GM21723 (cell line): ENCODE results near the gene MUL1.
A peak's percentile ranks its signal among the peaks of the same experiment; 100 is the strongest.
"Not testable (repeated sequence)": the region's sequence is repeated elsewhere in the genome, so short reads cannot be mapped to it uniquely, and the experiment has no call there.

ENCODE experiments used
- ATAC-seq: cut with Tn5 transposase; IDR thresholded peaks from one replicate; pipeline ENCODE4 v1.9.1; 2021; ENCODE audit warnings: mild to moderate bottlenecking, moderate library complexity; ENCODE audit not compliant: unreplicated experiment

MUL1 gene

DNA sequence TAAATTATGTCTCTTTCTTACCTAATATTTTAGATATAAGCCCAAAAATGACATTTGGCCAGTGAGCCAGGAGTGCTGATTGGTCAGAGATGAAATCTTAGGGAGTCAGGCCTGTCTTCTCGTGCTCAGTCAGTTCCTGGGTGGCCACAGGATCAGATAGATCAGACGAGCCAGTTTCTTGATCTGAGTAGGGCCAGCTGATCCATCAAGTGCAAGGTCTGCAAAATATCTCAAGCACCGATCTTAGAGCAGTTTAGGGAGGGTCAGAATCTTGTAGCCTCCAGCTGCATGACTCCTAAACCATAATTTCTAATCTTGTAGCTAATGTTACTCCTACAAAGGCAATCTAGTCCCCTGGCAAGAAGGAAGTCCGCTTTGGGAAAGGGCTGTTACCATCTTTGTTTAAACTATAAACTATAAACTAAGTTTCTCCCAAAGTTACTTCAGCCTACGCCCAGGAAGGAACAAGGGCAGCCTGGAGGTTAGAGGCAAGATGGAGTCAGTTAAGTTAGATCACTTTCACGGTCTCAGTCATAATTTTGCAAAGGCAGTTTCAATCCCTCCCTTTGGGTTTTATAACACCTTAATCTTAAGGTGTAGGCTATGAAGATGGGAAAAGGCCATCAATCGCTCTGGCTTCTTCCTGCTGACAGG, 11.8 kb upstream of the MUL1 start:
- ATAC-seq, result not testable (repeated sequence)

DNA sequence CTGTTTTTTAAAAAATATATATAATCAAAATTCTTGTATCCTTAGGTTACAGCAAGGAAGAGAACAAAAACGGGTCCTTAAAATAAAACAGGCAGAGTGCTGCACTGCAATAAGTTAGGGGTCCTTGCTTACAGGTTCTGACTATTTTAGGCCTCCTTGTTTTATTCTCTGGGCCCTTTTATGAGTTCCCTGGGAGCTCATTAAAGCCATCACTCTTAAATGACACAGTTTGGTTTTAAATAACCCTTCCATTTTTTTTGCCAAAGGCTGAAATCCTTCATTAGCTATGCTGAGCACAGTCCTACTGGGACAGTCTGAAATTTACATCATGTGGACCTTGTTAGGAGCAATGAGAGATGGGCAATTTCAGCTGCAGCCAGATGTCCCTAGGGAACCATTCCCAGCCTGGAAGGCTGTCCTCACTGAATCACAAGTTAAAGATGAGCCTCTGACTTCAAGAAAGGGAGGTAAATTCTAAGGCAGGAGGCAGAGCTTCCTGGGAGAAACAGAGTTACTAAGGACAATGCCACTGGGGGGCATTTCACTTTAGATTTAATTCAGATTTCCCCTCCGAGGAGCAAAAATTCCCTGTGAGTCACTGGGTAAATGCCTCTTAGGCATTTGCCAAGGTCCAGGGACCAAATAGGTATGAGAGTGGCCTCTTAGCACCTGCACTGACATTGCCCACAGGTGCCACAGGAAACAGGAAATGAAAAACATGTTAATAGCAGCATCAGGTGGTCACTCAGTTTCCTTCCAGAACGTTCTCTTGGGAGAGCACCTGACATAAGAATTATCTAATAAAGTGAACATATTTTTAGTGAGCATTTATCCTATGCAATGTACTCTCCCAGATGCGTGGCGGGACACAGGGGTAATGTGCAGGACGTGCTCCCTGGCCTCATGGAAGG, 3.8 kb upstream of the MUL1 start:
- no peak for ATAC-seq

DNA sequence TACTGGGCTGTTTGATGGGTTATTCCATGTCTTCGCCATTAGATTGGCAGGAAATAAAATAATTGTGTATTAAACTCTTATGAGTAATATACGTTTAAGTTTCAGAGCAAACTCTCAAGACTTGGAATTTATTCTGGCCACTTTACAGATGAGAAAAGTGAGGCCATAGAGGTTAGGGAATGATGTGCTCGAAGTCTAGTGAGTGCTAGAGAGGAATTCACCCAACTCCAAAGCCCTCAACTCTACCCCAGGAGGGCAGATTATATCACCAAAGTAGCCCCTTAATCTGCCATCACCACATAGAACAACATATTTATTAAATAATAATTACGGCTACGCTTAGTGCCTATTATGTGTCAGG, 440 bp upstream of the MUL1 start:
- ATAC-seq, result no peak

DNA sequence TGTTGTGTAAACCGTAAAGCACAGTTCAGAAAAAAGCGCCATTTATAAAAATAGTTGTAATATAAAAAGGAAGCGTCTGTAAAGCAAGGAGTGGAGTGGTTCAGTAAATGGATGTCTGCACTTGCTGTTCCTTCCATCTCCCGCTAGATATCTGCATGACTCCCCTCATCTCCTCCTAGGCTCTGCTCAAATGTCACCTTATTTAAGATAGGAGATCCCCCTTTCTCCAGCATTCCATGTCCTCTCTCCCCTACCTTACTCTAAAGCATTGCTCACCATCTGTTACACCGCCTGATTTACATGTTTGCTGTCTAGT, 745 bp downstream of the MUL1 start:
- peak; percentile 6 for ATAC-seq

DNA sequence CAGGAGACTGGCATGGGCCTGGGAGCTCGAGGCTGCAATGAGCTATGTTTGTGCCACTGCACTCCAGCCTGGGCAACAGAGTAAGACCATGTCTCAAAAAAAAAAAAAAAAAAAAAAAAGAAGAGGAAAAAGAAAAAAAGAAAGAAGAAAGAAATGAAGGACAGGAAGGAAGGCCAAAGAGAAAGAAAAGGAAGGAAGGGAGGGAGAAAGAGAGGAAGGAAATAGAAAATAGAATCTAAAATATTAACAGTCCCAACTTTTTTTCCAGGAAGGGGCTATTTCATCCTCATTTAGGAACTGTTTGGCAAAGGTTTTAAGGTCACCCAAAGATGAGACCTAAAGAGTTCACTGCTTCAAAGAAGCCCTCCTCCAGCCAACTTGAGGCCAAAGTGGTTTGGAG, 2.5 kb downstream of the MUL1 start:
- no peak for ATAC-seq

DNA sequence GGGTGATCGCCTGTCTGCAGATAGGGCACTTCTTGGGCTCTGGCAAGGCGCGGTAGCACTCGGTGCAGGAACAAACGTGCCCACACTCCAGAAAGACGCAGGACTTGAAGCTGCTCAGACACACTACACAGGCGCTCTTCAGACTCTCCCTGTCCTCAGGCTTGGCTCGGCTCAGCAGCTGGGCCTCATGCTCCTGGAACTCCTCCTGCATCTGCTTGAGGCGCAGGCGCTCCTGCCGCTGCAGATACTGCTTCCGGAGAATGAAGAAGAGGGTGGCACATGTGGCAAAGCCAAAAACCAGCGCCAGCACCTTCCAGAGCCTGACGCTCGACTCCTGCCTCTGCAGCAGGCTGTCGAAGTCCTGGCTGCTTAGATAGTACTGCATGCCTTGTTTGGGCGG, 7.2 kb downstream of the MUL1 start:
- ATAC-seq, result no peak

DNA sequence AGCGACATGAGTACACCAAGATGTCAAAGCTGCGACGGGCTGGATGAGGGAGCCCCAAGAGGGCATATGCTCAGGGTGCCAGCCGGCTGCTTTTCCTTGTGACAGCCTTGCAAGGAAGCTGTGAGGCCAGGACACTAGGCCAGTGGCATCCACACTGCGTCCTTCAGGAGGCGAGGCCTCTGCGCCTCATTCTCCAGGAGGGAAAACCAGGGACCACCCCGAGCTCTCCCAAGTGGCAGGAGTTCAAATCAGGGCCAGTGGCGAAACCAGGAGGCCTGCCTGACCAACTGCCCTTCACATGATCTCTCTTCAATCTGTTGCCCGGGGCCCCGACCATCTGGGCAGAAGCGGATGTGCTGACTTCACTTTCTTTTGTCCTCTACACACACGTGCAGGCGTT, 8.2 kb downstream of the MUL1 start:
- ATAC-seq, result no peak

DNA sequence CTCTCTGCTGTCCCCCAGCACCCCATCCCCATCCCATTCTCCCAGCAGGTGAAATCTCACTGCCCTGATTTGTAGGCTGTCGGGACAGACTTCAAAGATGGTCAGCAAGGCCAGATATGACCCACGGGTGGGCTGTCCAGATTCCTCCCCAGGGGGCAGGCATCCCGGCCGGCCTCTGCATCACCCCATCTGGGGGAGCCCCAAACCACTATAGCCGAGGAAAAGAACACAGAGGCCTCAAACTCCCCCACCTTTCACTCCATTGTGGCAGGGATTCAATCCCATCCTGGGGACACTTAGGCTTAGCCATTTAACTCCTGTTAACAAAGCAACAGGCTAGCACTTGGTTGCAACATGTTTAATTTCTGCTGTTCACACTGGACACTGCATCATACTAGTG, 8.8 kb downstream of the MUL1 start:
- no peak for ATAC-seq

DNA sequence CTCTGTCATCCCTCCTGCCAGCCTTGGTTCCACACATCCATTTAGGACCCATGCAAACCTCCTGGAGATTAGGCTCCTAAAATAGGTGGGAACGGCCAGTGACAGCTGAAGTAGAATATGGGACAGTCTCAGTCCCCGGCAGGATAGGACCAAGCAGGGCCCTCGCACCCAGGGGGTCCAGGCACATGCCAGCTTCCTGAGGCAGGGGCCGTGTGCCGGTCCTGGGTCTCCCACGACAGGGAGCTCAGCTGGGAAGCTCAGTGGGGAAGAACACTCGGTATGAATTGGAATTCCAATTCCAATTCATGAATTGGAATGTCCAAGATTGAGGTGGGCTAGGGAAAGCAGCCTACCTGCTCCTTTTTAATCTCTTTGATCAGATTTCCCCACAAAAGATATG, 9.8 kb downstream of the MUL1 start:
- no peak for ATAC-seq

DNA sequence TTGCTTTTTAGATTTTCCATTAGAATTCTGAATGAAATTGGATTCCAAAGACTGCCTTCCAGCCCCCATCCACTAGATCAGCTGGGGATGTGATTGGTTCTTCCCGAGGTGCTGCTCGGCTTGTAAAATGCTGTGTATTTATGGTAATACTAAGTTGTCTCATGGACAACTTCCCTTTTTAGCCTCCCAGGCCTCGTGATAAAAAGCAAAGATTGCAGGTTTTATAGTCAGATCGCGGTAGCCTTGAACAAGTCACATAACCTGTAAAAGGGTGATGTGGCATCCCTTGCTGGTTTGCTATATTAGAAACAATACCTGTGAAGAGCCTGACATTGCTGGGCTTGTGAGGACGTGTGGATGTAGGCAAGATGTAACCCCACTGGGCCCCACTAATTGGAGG, 10.4 kb downstream of the MUL1 start:
- ATAC-seq, result no peak

DNA sequence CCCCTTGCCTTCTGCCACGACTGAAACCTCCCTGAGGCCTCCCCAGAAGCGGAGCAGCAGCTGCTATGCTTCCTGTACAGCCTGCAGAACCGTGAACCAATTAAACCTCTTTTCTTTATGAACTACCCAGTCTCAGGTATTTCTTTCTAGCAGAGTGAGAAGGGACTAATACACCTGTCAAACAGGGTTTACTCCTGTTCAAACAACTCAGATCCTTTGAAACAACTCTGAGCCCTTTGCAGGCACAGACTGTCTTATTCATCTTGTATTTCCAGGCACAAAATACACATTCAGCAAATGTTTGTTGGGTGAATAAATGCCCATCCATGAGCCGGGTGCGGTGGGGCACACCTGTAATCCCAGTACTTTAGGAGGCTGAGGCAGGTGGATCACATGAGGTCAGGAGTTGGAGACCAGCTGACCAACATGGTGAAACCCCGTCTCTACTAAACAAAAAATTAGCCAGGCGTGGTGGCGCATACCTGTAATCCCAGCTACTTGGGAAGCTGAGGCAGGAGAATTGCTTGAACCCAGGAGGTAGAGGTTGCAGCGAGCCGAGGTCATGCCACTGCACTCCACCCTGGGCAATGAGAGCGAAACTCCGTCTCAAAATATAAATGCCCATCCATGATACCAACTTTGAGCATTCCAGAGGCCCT, 11.1 kb downstream of the MUL1 start:
- ATAC-seq, result not testable (repeated sequence)

DNA sequence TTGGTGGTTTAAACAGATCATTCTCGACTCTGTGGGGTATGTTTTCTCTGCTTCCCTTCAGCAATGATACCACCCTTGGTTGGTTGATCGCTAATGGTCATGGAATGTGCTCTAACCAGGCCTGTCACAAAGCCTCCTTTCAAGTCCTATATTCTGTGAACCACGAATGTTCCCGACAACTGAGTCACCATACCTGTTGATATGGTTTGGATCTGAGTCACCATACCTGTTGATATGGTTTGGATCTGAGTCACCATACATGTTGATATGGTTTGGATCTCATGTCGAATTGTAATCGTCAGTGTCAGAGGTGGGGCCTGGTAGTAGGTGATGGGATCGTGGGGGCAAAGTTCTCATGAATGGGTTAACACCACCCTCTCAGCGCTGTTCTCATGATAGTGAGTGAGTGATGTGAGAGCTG, 11.7 kb downstream of the MUL1 start:
- ATAC-seq, result no peak

DNA sequence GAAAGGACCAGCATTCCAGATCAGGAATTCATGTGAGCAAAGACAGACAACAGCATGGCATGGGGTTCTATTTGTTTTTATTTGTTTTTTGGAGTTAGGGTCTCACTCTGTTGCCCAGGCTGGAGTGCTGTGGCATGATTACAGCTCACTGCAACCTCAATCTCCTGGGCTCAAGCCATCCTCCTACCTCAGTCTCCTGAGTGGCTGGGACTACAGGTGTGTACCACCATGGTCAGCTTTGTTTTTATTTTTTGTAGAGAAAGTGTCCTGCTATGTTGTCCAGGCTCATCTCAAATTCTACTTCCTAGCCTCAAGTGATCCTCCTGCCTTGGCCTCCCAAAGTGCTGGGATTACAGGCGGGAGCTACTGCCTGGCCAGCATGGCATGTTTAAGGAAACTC, 12.3 kb downstream of the MUL1 start:
- no peak for ATAC-seq

DNA sequence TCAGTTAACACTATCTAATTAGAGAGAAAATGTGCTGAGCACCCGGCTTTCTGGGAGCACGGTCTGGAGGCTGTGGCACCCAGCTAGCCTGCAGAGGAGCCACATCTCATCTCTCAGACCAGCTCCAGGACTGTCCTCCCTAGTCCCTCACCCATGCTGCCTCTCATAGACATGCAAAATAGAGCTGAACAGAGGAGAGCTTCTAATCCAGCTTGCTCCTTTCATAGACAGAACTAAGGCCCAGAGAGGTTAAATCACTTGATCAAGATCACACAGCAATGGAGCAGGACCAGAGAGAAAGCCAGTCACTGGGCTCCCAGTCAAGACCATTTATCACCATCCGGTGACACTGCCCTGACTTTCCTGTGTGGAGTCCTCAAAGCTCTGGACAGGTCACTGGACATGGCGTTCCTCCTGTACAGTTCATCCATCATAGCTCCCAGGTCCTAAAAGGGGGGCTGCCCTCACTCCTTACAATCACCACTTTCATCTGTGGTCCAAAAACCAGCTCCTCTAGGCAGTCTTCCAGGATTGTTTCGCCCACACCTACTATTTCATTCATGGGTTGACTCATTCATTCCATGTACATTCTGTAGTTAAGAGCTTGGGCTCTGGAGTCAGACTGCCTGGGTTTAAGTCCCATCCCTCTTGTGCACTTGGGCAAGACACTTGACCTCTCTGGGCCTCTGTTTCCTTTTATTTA, 13.2 kb downstream of the MUL1 start:
- ATAC-seq, result no peak

DNA sequence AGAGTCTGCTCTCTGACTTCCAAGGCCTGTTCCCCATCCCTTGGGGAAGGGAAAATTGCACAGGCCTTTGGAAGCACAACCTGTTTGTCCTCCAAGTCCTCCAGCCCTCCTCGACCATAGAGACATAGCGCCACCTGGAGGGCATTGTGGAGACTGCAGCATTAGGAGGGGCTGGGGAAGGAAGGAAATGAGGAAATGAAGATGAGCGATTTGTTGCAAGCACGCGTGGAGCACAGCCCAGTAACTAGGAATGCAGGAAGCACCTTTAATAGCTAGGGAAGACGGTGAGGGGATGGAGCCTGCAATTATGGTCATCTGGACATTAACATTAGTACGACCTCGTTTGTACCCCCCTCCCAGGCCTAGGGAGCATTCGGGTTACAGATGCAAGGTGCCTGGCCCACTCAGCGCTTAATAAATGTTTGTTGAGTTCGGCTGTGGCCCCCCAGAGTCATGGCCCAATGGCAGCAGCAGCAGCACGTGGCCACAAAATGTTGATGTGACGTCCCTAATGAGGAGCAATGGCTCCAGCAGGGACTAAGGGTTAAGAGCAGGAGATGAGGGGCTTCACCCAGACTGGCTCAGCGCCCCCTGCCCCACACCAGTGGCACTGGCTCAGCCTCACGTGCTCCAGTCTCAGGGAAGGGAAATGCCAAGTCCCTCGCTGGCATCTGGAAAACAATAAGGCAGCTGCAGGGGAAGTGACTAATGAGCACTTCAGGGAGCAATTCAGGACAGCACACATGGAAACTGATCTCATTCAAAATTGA, 13.9 kb downstream of the MUL1 start:
- ATAC-seq, result peak; percentile 48

DNA sequence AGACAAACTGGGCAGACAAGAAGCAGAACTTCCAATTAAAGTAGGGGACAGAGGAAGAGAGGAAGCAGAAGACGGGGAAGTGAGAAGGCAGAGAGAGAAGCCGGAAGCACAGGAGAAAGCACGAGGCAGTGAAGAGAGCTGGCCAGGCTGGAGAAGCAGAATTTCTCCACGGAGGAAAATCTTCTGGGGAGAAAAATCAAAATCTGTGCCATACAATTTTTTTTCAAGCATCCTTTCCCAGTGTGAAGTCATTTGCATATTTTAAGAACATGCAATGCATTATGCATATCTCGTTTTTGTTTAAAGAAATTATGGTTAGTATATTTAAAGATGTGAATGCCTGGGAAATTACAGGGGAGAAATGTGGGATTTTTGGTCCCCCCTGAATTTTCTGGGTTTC, 14.6 kb downstream of the MUL1 start:
- ATAC-seq, result no peak

DNA sequence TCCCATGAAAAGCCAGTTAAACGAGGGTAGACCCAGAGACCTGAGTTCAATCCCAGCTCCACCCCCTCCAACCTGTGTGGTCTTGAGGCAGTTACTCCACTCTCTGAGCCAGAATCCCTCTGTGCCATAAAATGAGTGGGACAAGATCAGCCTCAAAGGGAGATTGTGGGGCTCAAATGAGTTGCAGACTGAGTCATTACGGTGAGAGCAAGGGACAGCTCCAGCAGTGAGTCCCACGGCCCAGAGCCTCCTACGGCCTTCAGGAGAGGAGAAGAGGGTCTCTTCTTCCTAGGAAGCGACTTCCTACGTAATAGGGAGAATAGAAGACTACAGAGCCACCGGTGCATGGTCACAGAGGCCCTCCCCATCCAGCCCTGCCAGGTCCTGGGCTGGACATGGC, 15.2 kb downstream of the MUL1 start:
- no peak for ATAC-seq

DNA sequence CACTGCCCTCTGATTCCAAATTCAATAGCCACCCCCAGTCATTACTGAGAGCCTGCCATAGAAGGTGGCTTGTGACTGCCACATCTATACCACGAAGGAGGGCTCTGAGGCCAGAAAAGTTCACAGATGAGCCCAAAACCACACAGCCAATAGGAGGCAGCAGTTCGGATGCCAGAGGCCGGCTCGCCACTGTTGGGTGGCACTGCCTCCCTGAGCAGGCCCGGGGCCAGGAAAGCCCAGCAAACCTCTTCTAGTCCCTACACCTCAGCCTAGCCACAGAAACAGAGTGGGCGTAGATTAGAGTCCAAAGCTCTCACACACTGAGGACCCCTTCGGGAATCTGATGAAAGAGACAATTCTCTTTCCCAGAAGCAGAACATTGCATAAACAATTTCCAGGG, 16.1 kb downstream of the MUL1 start:
- no peak for ATAC-seq

DNA sequence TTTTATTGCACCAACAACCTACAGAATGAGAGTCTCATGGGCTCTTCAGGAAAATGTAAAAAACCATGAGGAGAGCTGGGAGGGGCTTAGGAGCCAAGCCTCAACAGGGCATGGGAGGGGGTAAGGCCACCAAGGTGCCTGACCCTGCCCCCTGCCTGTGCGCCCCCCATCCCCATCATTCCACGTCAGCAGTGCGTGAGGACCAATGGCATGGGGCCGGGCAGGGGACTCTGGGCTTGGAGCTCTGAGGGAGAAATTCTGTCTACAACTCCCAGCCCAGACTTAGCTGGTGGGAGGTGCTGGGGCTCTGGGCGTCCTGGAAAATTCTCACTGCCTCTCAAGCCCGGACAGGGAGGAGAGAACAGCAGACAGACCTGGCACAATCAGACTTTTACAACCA, 16.8 kb downstream of the MUL1 start:
- no peak for ATAC-seq

DNA sequence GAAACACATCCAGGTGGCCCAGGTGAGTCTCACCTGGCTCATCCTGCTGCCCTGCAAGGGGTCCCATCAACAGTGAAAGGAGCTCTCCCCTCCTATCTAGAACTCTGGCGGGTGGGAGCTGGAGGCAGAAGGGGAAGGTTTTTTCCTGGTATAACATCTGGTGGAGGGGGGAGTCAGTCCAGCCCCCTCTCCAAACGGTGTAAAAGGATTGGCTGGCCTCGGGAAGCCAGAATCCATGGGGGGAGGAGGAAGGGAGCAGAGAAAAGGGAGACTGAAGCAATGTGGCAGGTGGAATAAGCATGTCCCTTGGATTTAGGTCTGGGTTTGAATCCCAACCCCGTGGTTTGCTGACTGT, 20.7 kb downstream of the MUL1 start:
- no peak for ATAC-seq
